Loucy (cell line): Measurements from ENCODE around the gene HS1BP3.

Experiments
- EZH2phosphoT487 ChIP-seq: fragments of 200-600 bp; IDR thresholded peaks from 2 replicates; pipeline ENCODE4 v1.6.1; 2018; ENCODE audit warnings: antibody characterized with exemption, mild to moderate bottlenecking, moderate library complexity, borderline replicate concordance
- TF ChIP-seq, protein P1 (sequence below): fragments of 200-600 bp; sonication (generic); conservative IDR thresholded peaks from 2 replicates; pipeline ENCODE4 v1.5.1; 2014; ENCODE audit warnings: mild to moderate bottlenecking, antibody characterized with exemption, low read length

GRCh38 chr2:20689428-20690264 is 38.7 kb upstream of the HS1BP3 start:
- TF ChIP-seq, protein P1, sequence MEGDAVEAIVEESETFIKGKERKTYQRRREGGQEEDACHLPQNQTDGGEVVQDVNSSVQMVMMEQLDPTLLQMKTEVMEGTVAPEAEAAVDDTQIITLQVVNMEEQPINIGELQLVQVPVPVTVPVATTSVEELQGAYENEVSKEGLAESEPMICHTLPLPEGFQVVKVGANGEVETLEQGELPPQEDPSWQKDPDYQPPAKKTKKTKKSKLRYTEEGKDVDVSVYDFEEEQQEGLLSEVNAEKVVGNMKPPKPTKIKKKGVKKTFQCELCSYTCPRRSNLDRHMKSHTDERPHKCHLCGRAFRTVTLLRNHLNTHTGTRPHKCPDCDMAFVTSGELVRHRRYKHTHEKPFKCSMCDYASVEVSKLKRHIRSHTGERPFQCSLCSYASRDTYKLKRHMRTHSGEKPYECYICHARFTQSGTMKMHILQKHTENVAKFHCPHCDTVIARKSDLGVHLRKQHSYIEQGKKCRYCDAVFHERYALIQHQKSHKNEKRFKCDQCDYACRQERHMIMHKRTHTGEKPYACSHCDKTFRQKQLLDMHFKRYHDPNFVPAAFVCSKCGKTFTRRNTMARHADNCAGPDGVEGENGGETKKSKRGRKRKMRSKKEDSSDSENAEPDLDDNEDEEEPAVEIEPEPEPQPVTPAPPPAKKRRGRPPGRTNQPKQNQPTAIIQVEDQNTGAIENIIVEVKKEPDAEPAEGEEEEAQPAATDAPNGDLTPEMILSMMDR: no peak
- no peak for TF ChIP-seq EZH2phosphoT487
